H1 (cell line): ENCODE data around the gene MOCS1. TPM values are rescaled to one million over a fixed set of nuclear protein-coding genes. Genes with fewer than 3 reads are reported as not detected.

ENCODE experiments used
- CTCF ChIA-PET: fragments of 300-600 bp; sonication (Branson Sonifier 250); formaldehyde crosslinking; loops from one replicate; lab custom pipeline; 2021; ENCODE audit not compliant: partially characterized antibody; lab: Charles Lee
- POLR2A ChIA-PET: fragments of 300-600 bp; sonication (Branson Sonifier 250); formaldehyde crosslinking; loops from one replicate; lab custom pipeline; 2021; ENCODE audit warnings: inconsistent platforms; ENCODE audit not compliant: partially characterized antibody; lab: Charles Lee
- DNase-seq, 2 experiments: peaks; one replicate each; pipeline versions ENCODE4 v3.0.0 to v3.0.0-alpha.2; 2010 to 2022; ENCODE audit warnings: low spot score in 2 of 2, low read depth in 1 of 2, mixed read lengths in 1 of 2
- FAIRE-seq: peaks from 2 replicates; lab custom pipeline; 2011; peaks lifted over from hg19 to GRCh38; lab: Jason Lieb, UNC
- H2AFZ ChIP-seq: 2 replicates; pipeline ENCODE4 v1.8.1; 2012; ENCODE audit warnings: low read length, inconsistent platforms
- H2AK5ac ChIP-seq: 2 replicates; pipeline ENCODE4 v1.6.1; 2013; ENCODE audit warnings: low read depth, low read length
- H2BK120ac ChIP-seq: replicated peaks from 2 replicates; pipeline ENCODE3; 2013; ENCODE audit warnings: low read depth, low read length, inconsistent platforms
- H2BK12ac ChIP-seq: 2 replicates; pipeline ENCODE4 v1.6.1; 2013; ENCODE audit warnings: low read depth, low read length
- H2BK15ac ChIP-seq: 2 replicates; pipeline ENCODE4 v1.6.1; 2013; ENCODE audit warnings: low read length
- H2BK20ac ChIP-seq: 2 replicates; pipeline ENCODE4 v1.6.1; 2013; ENCODE audit warnings: low read length
- H2BK5ac ChIP-seq: 2 replicates; pipeline ENCODE4 v1.6.1; 2013; ENCODE audit warnings: low read depth, low read length
- H3K14ac ChIP-seq: 2 replicates; pipeline ENCODE4 v1.6.1; 2013; ENCODE audit warnings: inconsistent platforms; ENCODE audit not compliant: insufficient read length
- H3K18ac ChIP-seq: 2 replicates; pipeline ENCODE4 v1.6.1; 2013; ENCODE audit warnings: low read length; ENCODE audit errors: extremely low read depth
- H3K23ac ChIP-seq: 2 replicates; pipeline ENCODE4 v1.6.1; 2013; ENCODE audit warnings: inconsistent platforms; ENCODE audit not compliant: insufficient read length
- H3K23me2 ChIP-seq: 2 replicates; pipeline ENCODE4 v1.6.1; 2013; ENCODE audit warnings: low read depth, low read length
- H3K27ac ChIP-seq: 2 replicates; pipeline ENCODE4 v1.6.1; 2011; ENCODE audit warnings: low read depth, low read length, inconsistent platforms
- H3K27me3 ChIP-seq, 4 experiments: replicated peaks in 1 of 4; 1 replicate in 1 of 4; 2 replicates in 3 of 4; pipeline versions ENCODE4 v1.6.1 to v1.8.1; 2011 to 2013; ENCODE audit warnings: low read length in 3 of 4, mild to moderate bottlenecking in 3 of 4, inconsistent platforms in 2 of 4, mixed read lengths in 2 of 4, moderate library complexity in 1 of 4; ENCODE audit not compliant: control insufficient read depth in 3 of 4, insufficient read depth in 3 of 4; ENCODE audit errors: extremely low read depth in 1 of 4
- H3K36me3 ChIP-seq, 4 experiments: 2 replicates each; pipeline versions ENCODE4 v1.6.1 to v1.8.1; 2011 to 2013; ENCODE audit warnings: mild to moderate bottlenecking in 4 of 4, low read length in 3 of 4, moderate library complexity in 2 of 4, control low read depth in 1 of 4, inconsistent platforms in 1 of 4; ENCODE audit not compliant: insufficient read depth in 4 of 4, control insufficient read depth in 2 of 4
- H3K4ac ChIP-seq: replicated peaks from 2 replicates; pipeline ENCODE3; 2013; ENCODE audit warnings: low read length, low read depth, mixed read lengths, inconsistent platforms; ENCODE audit not compliant: insufficient read length
- H3K4me1 ChIP-seq, 4 experiments: replicated peaks in 1 of 4; 1 replicate in 1 of 4; 2 replicates in 3 of 4; pipeline versions ENCODE4 v1.6.1 to v1.8.1; 2011 to 2013; ENCODE audit warnings: low read length in 3 of 4, inconsistent platforms in 2 of 4, mixed read lengths in 1 of 4; ENCODE audit not compliant: insufficient read depth in 4 of 4, control insufficient read depth in 3 of 4
- H3K4me2 ChIP-seq, 2 experiments: 2 replicates each; pipeline versions ENCODE4 v1.6.1 to v1.8.1; 2011 to 2013; ENCODE audit warnings: low read depth in 2 of 2, low read length in 2 of 2, control low read depth in 1 of 2, inconsistent platforms in 1 of 2, mild to moderate bottlenecking in 1 of 2; ENCODE audit not compliant: insufficient read depth in 1 of 2
- H3K4me3 ChIP-seq, 4 experiments: fragments of 200-600, 300-600 bp in 1 of 4; sonication (generic), shearing (Covaris generic), sonication (Bioruptor Twin) in 1 of 4; 2 replicates each; pipeline versions ENCODE4 v1.5.1 to v1.8.1; 2011 to 2016; ENCODE audit warnings: low read length in 4 of 4, low read depth in 3 of 4, control low read depth in 2 of 4, inconsistent platforms in 2 of 4, mild to moderate bottlenecking in 2 of 4, mixed read lengths in 1 of 4, moderate library complexity in 1 of 4; ENCODE audit not compliant: insufficient read depth in 2 of 4; ENCODE audit errors: extremely low read depth in 1 of 4
- H3K56ac ChIP-seq: replicated peaks from 2 replicates; pipeline ENCODE3; 2013; ENCODE audit warnings: low read depth, mild to moderate bottlenecking, mixed read lengths, low read length, inconsistent platforms; ENCODE audit not compliant: insufficient read length
- H3K79me1 ChIP-seq: 2 replicates; pipeline ENCODE4 v1.6.1; 2013; ENCODE audit warnings: low read depth, low read length, control low read depth
- H3K79me2 ChIP-seq, 2 experiments: 2 replicates each; pipeline versions ENCODE4 v1.6.1 to v1.8.1; 2012 to 2013; ENCODE audit warnings: low read length in 2 of 2, mild to moderate bottlenecking in 2 of 2, inconsistent platforms in 1 of 2; ENCODE audit not compliant: insufficient read depth in 2 of 2, control insufficient read depth in 1 of 2
- H3K9ac ChIP-seq, 4 experiments: replicated peaks in 1 of 4; 1 replicate in 1 of 4; 2 replicates in 3 of 4; pipeline versions ENCODE4 v1.6.1 to v1.8.1; 2011 to 2013; ENCODE audit warnings: low read depth in 3 of 4, low read length in 3 of 4, control low read depth in 2 of 4, mild to moderate bottlenecking in 2 of 4, moderate library complexity in 2 of 4, inconsistent platforms in 1 of 4; ENCODE audit errors: extremely low read depth in 1 of 4
- H3K9me3 ChIP-seq, 2 experiments: 2 replicates each; pipeline versions ENCODE4 v1.6.1 to v1.8.1; 2012 to 2013; ENCODE audit warnings: mild to moderate bottlenecking in 2 of 2, moderate library complexity in 2 of 2, control low read depth in 1 of 2, inconsistent platforms in 1 of 2, low read depth in 1 of 2, low read length in 1 of 2, mixed read lengths in 1 of 2; ENCODE audit not compliant: insufficient read depth in 2 of 2
- H4K20me1 ChIP-seq, 2 experiments: replicated peaks in 1 of 2; 2 replicates each; pipeline versions ENCODE3 to v1.8.1; 2011 to 2013; ENCODE audit warnings: inconsistent platforms in 2 of 2, low read length in 2 of 2, mild to moderate bottlenecking in 1 of 2; ENCODE audit not compliant: insufficient read depth in 2 of 2, control insufficient read depth in 1 of 2
- H4K5ac ChIP-seq: 2 replicates; pipeline ENCODE4 v1.6.1; 2013; ENCODE audit warnings: low read length, low read depth, mixed read lengths, inconsistent platforms; ENCODE audit not compliant: insufficient read length
- H4K8ac ChIP-seq: 2 replicates; pipeline ENCODE4 v1.8.0; 2013; ENCODE audit warnings: mild to moderate bottlenecking, moderate library complexity, low read length, inconsistent platforms; ENCODE audit not compliant: insufficient read depth; ENCODE audit errors: extremely low read depth
- H4K91ac ChIP-seq: replicated peaks from 2 replicates; pipeline ENCODE3; 2013; ENCODE audit warnings: low read length, mixed read lengths, inconsistent platforms; ENCODE audit not compliant: insufficient read length
- ASH2L ChIP-seq: fragments of 200-600, 300-600 bp; sonication (generic); IDR thresholded peaks from one replicate; pipeline ENCODE4 v1.7.1; 2017; ENCODE audit warnings: low read length
- CBX8 ChIP-seq: fragments of 300-800, 300-1000 bp; sonication (generic); IDR thresholded peaks from 2 replicates; pipeline ENCODE4 v1.7.1; 2016; ENCODE audit warnings: low read depth, low read length, borderline replicate concordance
- EZH2 ChIP-seq: fragments of 200-600 bp; sonication (generic); IDR thresholded peaks from 2 replicates; pipeline ENCODE4 v1.7.1; 2012; ENCODE audit warnings: low read depth, mild to moderate bottlenecking, moderate library complexity, low read length, inconsistent platforms; ENCODE audit not compliant: severe bottlenecking
- HDAC6 ChIP-seq: IDR thresholded peaks from one replicate; pipeline ENCODE4 v1.7.1; 2012; ENCODE audit warnings: low read depth, mild to moderate bottlenecking, inconsistent platforms, low read length, moderate library complexity
- JUND ChIP-seq: IDR thresholded peaks from 2 replicates; pipeline ENCODE4 v1.6.1; 2011; ENCODE audit warnings: mild to moderate bottlenecking, improper control_type of control experiment, low read length
- KDM5A ChIP-seq: fragments of 200-600 bp; IDR thresholded peaks from 2 replicates; pipeline ENCODE4 v1.7.1; 2012; ENCODE audit warnings: mild to moderate bottlenecking, low read length, inconsistent platforms, mixed read lengths
- NANOG ChIP-seq: IDR thresholded peaks from 2 replicates; pipeline ENCODE4 v1.6.1; 2011; ENCODE audit warnings: low read length, low read depth, mild to moderate bottlenecking, inconsistent platforms; ENCODE audit not compliant: insufficient read depth, poor library complexity, severe bottlenecking
- PHF8 ChIP-seq: fragments of 200-600 bp; sonication (generic); conservative IDR thresholded peaks from 2 replicates; pipeline ENCODE4 v1.7.1; 2012; ENCODE audit warnings: low read depth, mild to moderate bottlenecking, inconsistent platforms, low read length, moderate library complexity
- RAD21 ChIP-seq, 2 experiments: IDR thresholded peaks in 1 of 2; conservative IDR thresholded peaks in 1 of 2; 2 replicates each; pipeline ENCODE4 v1.6.1; 2011; ENCODE audit warnings: low read depth in 2 of 2, low read length in 2 of 2, improper control_type of control experiment in 1 of 2, inconsistent platforms in 1 of 2, mild to moderate bottlenecking in 1 of 2, moderate library complexity in 1 of 2
- RBBP5 ChIP-seq: IDR thresholded peaks from 2 replicates; pipeline ENCODE4 v1.7.1; 2012; ENCODE audit warnings: low read depth, mild to moderate bottlenecking, inconsistent platforms, low read length, moderate library complexity, borderline replicate concordance
- SP4 ChIP-seq: IDR thresholded peaks from 2 replicates; pipeline ENCODE4 v1.6.1; 2012; ENCODE audit warnings: low read length, inconsistent platforms
- SUZ12 ChIP-seq: fragments of 200-600 bp; sonication (generic); IDR thresholded peaks from 2 replicates; pipeline ENCODE4 v1.6.1; 2012; ENCODE audit warnings: mild to moderate bottlenecking, inconsistent platforms, low read length, moderate library complexity, mixed read lengths
- TAF7 ChIP-seq: optimal IDR thresholded peaks from 2 replicates; pipeline ENCODE3; 2011; ENCODE audit warnings: low read depth, mild to moderate bottlenecking, inconsistent platforms, low read length, moderate library complexity, borderline replicate concordance
- WGBS, 2 experiments: shearing (Covaris generic) in 1 of 2; methylation state at CpG; one replicate each; pipeline versions ENCODE4 v1.1.6 to v1.1.7; 2013 to 2015; ENCODE audit warnings: low lambda C conversion rate in 2 of 2, mixed read lengths in 2 of 2, inconsistent platforms in 1 of 2, low coverage in 1 of 2, missing lambda C conversion rate in 1 of 2; ENCODE audit not compliant: insufficient replicate concordance in 2 of 2, insufficient coverage in 1 of 2, insufficient read length in 1 of 2; ENCODE audit errors: extremely low coverage in 1 of 2, missing lambda C conversion rate in 1 of 2; 5-methylcytosine and 5-hydroxymethylcytosine counted together
- polyA plus RNA-seq, 7 experiments: library from polyadenylated mRNA; depleted of rRNA in 3 of 7; stranded (reverse) in 5 of 7; unstranded in 2 of 7; fragments of >200 nt in 5 of 7; fragments of 200-250 nt in 2 of 7; gene quantifications; 1 replicate in 5 of 7; 2 replicates in 1 of 7; 4 replicates in 1 of 7; pipeline versions ENCODE4 v1.2.1 to v1.2.3, GENCODE V29; 2011 to 2013; ENCODE audit warnings: missing spikeins in 2 of 7, mixed read lengths in 2 of 7
- total RNA-seq: library from RNA; stranded (reverse); fragmentation: NEBNext Ultra II Directional; extraction: Animal tissue kit (Norgen Biotek cat#: 25700); gene quantifications from 2 replicates; pipeline ENCODE4 v1.2.1, GENCODE V29; 2021
- TF ChIP-seq, protein P1 (sequence below): IDR thresholded peaks from 2 replicates; pipeline ENCODE4 v1.6.1; 2012; ENCODE audit warnings: inconsistent platforms

MOCS1 gene
- total and polyA plus RNA-seq, 2 of the 8 experiments (the other 6 are each of a cell fraction or from before 2014, with no cell fraction given) = 13.4 to 19.7 TPM

GRCh38 chr6:39906318-39906761, 27.9 kb downstream of the MOCS1 start:
- Histone ChIP-seq H3K23me2 (no peaks in the 10 kb centered on the region), H3K4me2 (no peak overlapping the region), H4K20me1 (no peaks in the 10 kb centered on the region), H3K9me3 (no peaks in the 10 kb centered on the region), H2BK12ac (no peak overlapping the region), H3K9ac (no peak overlapping the region), H3K23ac (no peak overlapping the region), H3K14ac (no peak overlapping the region), H3K4me1 (peaks cover 0 to 2% (median 0%) of the 10 kb centered on the region in 4 experiments; a peak in 1 of 7 replicates), H3K27me3 (no peaks in the 10 kb centered on the region), H3K79me2 (no peaks in the 10 kb centered on the region), H2BK120ac (no peak overlapping the region), H3K4me3 (no peak overlapping the region), H3K18ac (no peak overlapping the region), H3K56ac (no peak overlapping the region), H3K4ac (no peak overlapping the region), H3K27ac (no peak overlapping the region), H4K91ac (no peak overlapping the region), H2AK5ac (no peak overlapping the region), H4K8ac (no peak overlapping the region), H3K36me3 (peaks cover 0 to 4% (median 2%) of the 10 kb centered on the region in 4 experiments; a peak in 3 of 8 replicates), H3K79me1 (no peaks in the 10 kb centered on the region), H2BK20ac (no peak overlapping the region), H2AFZ (no peak overlapping the region), H4K5ac (no peak overlapping the region), H2BK15ac (no peak overlapping the region), H2BK5ac (no peak overlapping the region)
- CTCF ChIA-PET = interaction anchor here (0.9 to 4.5 kb wide), 5 partner anchors 8 to 40 kb away, joined by 3 to 30 read pairs (median 6); no protein-coding TSS in a partner anchor
- DNase-seq = no peak
- WGBS, 2 experiments = 94% methylated on average over 13 of the region's 13 CpGs; no CpG with 5 or more reads in 1 of the 2 experiments
- POLR2A ChIA-PET = no interaction called here
- no peak for TF ChIP-seq ASH2L
- TF ChIP-seq CBX8 = no peak
- TF ChIP-seq NANOG = no peak
- TF ChIP-seq, protein P1, sequence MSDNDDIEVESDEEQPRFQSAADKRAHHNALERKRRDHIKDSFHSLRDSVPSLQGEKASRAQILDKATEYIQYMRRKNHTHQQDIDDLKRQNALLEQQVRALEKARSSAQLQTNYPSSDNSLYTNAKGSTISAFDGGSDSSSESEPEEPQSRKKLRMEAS = no peak
- no peak for TF ChIP-seq KDM5A
- TF ChIP-seq SP4 = no peak
- no peak for TF ChIP-seq TAF7
- no peak for TF ChIP-seq RBBP5
- no peak for TF ChIP-seq PHF8
- no peak for TF ChIP-seq SUZ12
- no peak for TF ChIP-seq RAD21 (IDR thresholded peaks at IDR 0.05 in 1 of 2, conservative IDR thresholded peaks at IDR 0.05 in 1 of 2; ENCODE audit: low read depth in 2 of 2, low read length in 2 of 2)
- TF ChIP-seq HDAC6 = no peak
- TF ChIP-seq JUND = no peak
- TF ChIP-seq EZH2 = no peak
- FAIRE-seq = no peak
